GM21529 (cell line): ENCODE data around the gene GKN1.
"Not testable (repeated sequence)": the region's sequence is repeated elsewhere in the genome, so short reads cannot be mapped to it uniquely, and the experiment has no call there.

Experiments used
- ATAC-seq: cut with Tn5 transposase; IDR thresholded peaks from one replicate; pipeline ENCODE4 v1.9.1; 2021; ENCODE audit not compliant: unreplicated experiment

GKN1 gene

DNA sequence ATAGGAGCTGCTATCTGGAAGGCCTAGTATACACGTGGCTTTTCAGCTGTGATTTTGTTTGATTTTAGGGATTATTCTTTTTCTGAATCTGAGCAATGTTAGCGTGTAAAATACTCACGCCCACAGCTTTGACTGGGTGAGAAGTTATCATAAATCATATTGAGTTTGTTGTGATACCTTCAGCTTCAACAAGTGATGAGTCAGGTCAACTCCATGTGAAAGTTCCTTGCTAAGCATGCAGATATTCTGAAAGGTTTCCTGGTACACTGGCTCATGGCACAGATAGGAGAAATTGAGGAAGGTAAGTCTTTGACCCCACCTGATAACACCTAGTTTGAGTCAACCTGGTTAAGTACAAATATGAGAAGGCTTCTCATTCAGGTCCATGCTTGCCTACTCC, at the start of gene GKN1:
Gene GKN1, plus strand, starts transcription at position 386 of the 400 bp plus-strand sequence. CDS start 42 bp downstream, outside the sequence.
- no peak for ATAC-seq

- ATAC-seq: no peak
Observed at GRCh38 chr2:68925295-68925896, 49.0 kb upstream of the GKN1 start.

DNA sequence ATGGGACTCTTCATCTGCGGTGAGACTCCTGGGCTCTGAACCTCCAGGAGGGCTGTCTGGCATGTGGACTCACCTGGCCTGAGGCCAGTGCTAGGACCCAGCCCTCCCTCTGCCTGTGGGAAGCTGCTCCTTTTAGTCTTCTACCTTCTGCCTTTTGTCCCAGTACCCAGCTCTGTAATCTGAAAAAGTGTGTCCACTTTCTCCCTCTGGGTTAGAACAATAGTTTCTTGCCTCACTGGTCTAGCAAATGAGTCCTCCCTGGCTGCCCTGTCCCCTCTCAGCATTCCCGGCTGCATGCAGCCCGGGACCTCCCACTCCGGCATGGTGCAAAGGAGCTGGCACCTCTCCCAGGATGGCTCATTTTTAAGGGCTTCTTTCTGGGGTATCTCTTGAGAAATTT, 47.6 kb upstream of the GKN1 start:
- no peak for ATAC-seq

DNA sequence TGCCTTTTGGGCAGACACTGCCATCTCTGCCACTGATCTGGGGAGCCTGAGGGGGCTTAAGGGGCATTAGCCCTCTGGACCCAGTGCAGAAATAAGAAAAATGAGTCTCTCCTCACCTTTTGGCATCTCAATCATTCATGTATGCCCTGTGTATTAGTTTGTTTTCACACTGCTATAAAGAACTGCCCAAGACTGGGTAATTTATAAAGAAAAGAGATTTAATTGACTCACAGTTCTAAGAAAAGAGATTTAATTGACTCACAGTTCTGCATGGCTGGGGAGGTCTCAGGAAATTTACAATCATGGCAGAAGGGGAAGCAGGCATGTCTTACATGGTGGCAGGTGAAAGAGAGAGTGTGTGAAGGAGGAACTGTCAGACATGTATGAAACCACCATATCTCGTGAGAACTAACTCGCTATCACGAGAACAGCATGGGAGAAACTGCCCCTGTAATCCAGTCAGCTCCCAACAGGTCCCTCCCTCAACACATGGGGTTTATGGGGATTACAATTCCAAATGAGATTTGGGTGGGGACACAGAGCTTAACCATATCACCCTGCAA, 43.2 kb upstream of the GKN1 start:
- ATAC-seq: no peak

DNA sequence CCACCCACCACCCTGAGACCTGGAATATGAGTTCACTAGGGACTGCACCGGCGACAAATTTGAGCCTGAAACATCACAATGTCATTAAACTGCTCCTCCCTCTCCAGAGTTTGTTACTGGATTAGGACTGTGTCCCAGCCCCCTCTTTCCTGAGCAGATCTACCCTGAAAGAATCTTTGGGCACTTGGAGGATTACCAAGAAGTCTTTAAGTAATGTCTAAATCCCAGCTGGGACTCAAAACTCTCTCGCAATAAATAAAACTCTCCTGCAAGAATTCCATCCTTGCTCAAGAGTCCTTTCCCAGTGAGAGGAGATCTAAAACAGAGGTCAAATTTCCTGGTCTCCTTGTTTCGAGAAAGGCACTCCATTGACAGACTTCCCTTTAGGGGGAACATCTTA, 42.6 kb upstream of the GKN1 start:
- ATAC-seq: no peak

DNA sequence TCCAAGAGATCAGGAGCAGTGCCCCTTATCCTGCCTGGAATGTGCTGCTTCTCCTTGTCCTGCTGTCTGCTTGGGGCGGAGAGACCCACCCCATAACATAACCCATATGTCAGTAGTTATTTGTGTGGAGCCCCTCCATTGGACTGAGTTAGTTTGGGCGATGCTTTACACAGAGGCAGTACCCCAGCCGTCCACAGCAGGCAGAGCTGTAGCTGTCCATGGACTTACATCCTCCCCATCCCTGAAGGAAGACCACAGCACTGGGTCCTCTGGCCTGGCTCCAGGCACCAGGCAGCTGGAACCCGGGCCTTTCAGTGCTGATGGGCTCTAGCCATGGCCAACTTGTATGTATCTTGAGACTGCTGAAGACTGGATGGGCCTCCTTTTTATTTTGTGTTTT, 42.0 kb upstream of the GKN1 start:
- ATAC-seq: no peak

DNA sequence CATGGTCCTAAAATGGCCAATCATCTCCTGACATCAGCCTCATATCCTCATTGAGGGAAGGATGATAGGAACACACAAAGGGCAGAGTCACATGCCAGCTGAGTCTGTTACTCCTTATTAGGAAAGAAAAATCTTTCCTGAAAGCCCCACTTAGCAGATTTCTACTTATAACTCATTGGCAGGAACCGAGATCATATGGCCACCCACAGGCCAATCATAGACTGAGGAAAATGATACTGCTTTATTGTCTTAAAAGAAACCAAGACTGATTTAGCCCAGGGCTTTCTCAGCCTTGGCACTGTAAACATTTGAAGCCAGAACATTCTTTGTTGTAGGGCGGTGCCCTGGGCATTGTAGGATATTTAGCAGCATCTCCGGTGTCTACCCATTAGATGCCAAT, 40.4 kb upstream of the GKN1 start:
- no peak for ATAC-seq

DNA sequence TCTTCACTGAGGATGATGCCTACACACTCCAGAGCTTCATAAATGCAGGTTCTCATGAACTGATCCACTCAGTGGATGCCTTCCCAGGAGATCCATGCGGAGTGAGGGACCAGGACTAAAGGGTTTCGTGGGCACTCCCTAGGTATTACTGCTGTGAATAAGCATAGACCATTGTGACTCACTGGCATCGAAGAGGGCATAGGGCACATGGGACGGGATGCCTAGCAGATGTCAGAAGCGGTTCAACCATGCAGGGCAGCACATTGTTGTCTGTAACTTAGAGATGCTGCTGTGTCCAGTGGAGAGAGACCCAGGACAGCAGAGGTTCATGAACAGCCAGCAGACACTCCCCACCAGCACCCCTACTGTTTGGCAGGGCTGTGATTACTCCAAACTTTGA, 39.0 kb upstream of the GKN1 start:
- no peak for ATAC-seq

DNA sequence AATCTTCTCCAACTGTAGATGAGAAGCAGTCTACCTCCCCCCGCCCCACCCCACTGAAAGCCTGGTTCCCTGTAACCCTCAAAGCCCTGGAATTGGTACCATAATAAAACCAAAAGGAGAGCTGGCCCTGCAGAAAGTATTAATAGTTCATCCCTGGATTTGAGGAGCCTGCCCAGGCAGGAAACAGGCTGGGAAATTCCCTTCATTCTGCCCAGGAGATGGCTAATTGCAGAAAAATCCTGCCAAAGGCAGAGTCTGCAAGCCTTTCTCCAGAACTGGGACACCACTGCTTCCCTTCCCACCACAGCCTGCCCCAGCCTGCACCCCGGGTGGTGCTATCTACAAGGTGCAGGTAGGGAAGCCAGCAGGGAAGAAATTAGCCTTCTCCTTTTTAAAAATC, 38.0 kb upstream of the GKN1 start:
- no peak for ATAC-seq

GRCh38 chr2:68936889-68937288, 37.5 kb upstream of the GKN1 start:
- no peak for ATAC-seq

- ATAC-seq: no peak
Observed at GRCh38 chr2:68937346-68938055, 36.9 kb upstream of the GKN1 start.

- no peak for ATAC-seq
Observed at GRCh38 chr2:68938938-68939337, 35.5 kb upstream of the GKN1 start.

DNA sequence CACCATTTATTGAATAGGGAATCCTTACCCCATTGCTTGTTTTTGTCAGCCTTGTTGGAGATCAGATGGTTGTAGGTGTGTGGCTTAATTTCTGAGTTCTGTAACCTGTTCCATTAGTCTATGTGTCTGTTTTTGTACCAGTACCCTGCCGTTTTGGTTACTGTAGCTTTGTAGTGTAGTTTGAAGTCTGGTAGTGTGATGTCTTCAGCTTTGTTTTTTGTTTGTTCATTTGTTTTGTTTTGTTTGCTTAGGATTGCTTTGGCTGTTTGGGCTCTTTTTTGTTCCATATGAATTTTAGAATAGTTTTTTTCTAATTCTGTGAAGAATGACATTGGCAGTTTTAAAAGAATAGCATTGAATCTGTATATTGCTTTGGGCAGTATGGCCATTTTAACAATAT, 34.5 kb upstream of the GKN1 start:
- ATAC-seq: no peak

DNA sequence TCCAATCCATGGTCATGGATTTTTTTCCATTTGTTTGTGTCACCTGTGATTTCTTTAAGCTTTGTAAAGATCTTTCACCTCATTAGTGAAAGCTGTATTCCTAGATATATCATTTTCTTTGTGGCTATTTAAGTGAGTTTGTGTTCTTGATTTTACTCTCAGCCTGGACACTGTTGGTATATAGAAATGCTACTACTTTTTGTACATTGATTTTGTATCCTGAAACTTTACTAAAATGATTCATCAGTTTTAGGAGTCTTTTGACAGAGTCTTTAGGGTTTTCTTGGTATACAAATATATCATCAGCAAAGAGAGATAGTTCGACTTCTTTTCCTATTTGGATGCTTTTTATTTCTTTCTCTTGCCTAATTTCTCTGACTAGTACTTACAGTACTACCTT, 34.1 kb upstream of the GKN1 start:
- no peak for ATAC-seq

- no peak for ATAC-seq
Observed at GRCh38 chr2:68942827-68943226, 31.6 kb upstream of the GKN1 start.

GRCh38 chr2:68943581-68944568, 30.6 kb upstream of the GKN1 start:
- ATAC-seq: no peak

DNA sequence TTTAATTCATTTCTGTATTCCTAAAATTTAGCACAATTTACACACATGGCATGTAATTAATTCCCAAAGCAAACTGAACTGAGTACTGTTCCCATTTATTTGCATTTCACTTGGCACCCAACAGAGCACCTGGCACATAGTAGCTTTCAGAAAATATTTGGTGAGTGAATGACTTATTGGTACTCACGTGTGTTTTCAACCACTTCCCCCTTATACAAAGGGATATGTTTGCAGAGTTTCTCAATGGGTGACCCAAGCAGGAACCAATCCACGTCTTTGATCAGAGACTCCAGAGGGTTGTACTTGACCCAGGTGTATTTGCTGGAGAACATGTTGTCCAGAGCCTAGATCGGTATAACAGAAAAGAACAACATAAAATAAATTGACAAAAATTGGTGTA, 28.3 kb upstream of the GKN1 start:
- no peak for ATAC-seq

DNA sequence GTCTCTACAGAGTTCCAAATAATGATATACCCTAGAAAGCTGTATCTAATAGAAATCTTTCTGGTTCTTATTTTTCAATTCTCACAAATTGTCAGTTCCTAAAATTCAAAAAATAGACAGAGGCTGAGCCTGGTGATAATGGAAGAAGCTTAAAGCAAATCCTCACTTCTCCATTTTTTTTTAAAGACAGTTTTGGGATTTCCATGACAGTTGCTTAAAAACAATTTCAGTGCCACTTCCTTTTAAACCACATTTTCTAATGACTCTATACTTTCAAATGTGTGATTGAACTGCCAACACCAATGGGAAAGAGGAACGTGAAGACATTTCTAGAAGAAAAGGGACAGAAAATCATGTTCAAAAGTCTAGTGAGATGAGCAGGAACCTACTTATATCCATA, 25.7 kb upstream of the GKN1 start:
- ATAC-seq: no peak

- ATAC-seq: no peak
Observed at GRCh38 chr2:68951899-68952298, 22.5 kb upstream of the GKN1 start.

GRCh38 chr2:68952887-68953521, 21.4 kb upstream of the GKN1 start, which contains the start of gene GKN2:
Gene GKN2 (minus strand): TSS chr2:68952893. CDS start chr2:68952861, 32 bp downstream.
- no peak for ATAC-seq

- not testable (repeated sequence) for ATAC-seq
Observed at GRCh38 chr2:68955432-68955831, 19.0 kb upstream of the GKN1 start.
